ENCODE results near the gene METRN.
A peak's percentile ranks its signal among the peaks of the same experiment; 100 is the strongest.

Gene METRN

DNA sequence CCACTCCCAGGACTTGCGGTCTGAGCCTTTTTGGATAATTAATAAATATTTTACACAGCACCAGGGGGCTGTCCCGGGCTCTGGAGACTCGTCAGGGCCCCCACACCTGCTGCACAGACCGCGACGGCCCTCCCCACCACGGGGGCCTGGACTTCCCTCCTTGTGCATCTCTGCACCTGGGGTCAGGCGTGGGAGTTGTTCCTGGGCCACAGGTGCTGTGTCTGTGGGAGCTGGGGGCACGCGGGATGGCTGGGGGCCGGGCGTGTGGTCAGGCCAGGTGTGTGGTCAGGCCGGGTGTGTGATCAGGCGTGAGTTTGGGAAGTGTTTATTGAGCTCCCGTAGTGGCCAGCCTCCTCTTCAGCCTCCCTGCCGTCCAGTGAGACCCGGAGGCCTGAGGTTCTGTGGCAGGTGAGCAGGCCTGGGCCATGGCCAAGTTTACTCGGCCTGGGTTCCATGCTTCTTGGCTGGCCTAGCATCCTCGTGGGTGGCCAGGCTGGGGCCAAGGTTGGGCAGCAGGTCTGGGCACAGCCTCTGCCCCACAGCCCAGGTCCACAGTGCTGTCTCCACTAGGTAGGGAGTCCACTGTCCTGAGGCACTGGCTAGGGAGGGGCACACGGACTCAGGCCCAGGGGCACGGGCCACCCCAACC, 36.6 kb upstream of the METRN start:
- peaks cover 42% of the 10 kb centered on the region for H3K4me1 ChIP-seq (ENCODE audit: control insufficient read depth, insufficient read depth, low read length, poor library complexity, severe bottlenecking)

GRCh38 chr16:678858-679813, 35.8 kb upstream of the METRN start:
- DNase-seq: peak; percentile 29 to 50 (median 34)
- Histone ChIP-seq H3K27me3 (replicated peaks; ENCODE audit: control insufficient read depth, insufficient read depth, low read length, poor library complexity, severe bottlenecking) (no peaks in the 10 kb centered on the region), H3K4me3 (ENCODE audit: insufficient read depth, low read depth, low read length, poor library complexity, severe bottlenecking) (peak overlapping the region; percentile 49), H3K27ac (ENCODE audit: insufficient read depth, low read length, poor library complexity, severe bottlenecking) (peak overlapping the region; percentile 53), H3K4me1 (ENCODE audit: control insufficient read depth, insufficient read depth, low read length, poor library complexity, severe bottlenecking) (peaks cover 47% of the 10 kb centered on the region), H3K9me3 (ENCODE audit: control insufficient read depth, low read length) (no peaks in the 10 kb centered on the region), H3K36me3 (ENCODE audit: control insufficient read depth, insufficient read depth, low read length) (peaks cover 10% of the 10 kb centered on the region)

More for the DNA sequence above, 36.6 kb upstream of the METRN start:
- peaks cover 16% of the 10 kb centered on the region for H3K36me3 ChIP-seq (ENCODE audit: control insufficient read depth, insufficient read depth, low read length)
- H3K27ac ChIP-seq (ENCODE audit: insufficient read depth, low read length, poor library complexity, severe bottlenecking): no peak overlapping the region
- no peak for DNase-seq
- no peak overlapping the region for H3K4me3 ChIP-seq (ENCODE audit: insufficient read depth, low read depth, low read length, poor library complexity, severe bottlenecking)
- H3K27me3 ChIP-seq (replicated peaks; ENCODE audit: control insufficient read depth, insufficient read depth, low read length, poor library complexity, severe bottlenecking): no peaks in the 10 kb centered on the region
- H3K9me3 ChIP-seq (ENCODE audit: control insufficient read depth, low read length): no peaks in the 10 kb centered on the region

DNA sequence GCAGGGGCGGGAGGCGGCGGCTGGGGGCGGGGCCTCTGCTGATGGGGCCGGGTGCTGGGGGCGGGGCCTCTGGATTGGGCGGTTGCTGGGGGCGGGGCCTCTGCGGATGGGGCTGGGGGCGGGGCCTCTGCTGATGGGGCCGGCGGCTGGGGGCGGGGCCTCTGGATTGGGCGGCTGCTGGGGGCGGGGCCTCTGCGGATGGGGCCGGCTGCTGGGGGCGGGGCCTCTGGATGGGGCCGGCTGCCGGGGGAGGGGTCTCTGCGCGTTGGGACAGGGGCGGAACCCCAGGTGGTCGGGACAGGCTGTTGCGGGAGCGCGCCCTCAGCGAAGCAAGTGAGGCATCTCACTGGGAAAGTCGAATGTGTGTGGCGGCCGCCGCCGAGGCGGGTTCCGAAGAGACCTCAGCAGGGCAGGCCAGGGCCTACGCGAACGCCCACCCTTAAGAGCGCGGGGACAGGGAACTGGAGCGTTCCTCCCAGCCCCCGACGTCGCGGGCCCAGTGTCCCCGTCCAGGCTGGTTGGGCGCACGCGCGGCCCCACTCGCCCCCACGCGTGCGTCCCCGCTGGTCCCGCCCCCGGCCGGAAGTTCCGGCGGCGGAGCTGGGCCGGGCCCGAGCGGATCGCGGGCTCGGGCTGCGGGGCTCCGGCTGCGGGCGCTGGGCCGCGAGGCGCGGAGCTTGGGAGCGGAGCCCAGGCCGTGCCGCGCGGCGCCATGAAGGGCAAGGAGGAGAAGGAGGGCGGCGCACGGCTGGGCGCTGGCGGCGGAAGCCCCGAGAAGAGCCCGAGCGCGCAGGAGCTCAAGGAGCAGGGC, 34.9 kb upstream of the METRN start, which contains the start of gene STUB1:
TSS of gene STUB1 (plus strand) at position 597 of the 811 bp plus-strand sequence. CDS start at position 713, 116 bp downstream.
- peak within 1 kb of the TSS; percentile 67 for H3K27ac ChIP-seq (ENCODE audit: insufficient read depth, low read length, poor library complexity, severe bottlenecking)
- H3K4me1 ChIP-seq (ENCODE audit: control insufficient read depth, insufficient read depth, low read length, poor library complexity, severe bottlenecking): peaks cover 52% of the 10 kb centered on the region
- peaks cover 10% of the 10 kb centered on the region for H3K36me3 ChIP-seq (ENCODE audit: control insufficient read depth, insufficient read depth, low read length)
- peak within 1 kb of the TSS; percentile 65 for H3K4me3 ChIP-seq (ENCODE audit: insufficient read depth, low read depth, low read length, poor library complexity, severe bottlenecking)
- no peaks in the 10 kb centered on the region for H3K27me3 ChIP-seq (replicated peaks; ENCODE audit: control insufficient read depth, insufficient read depth, low read length, poor library complexity, severe bottlenecking)
- DNase-seq: peak; percentile 78 to 84 (median 83)
- no peaks in the 10 kb centered on the region for H3K9me3 ChIP-seq (ENCODE audit: control insufficient read depth, low read length)

DNA sequence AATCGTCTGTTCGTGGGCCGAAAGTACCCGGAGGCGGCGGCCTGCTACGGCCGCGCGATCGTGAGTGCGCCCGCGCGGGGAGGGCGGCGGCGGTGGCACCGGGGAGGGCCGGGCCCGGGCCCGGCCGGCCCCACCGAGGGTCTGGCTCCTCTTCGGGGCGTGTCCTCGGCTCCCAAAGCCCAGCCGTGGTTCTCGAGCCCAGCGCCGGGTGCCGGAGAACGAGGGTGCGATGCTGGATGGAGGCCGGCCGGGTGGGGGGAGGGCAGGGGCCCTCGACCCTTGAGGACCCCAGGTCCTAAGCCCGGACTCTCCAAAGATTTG, 34.3 kb upstream of the METRN start:
- Histone ChIP-seq H3K27me3 (replicated peaks; ENCODE audit: control insufficient read depth, insufficient read depth, low read length, poor library complexity, severe bottlenecking) (no peaks in the 10 kb centered on the region), H3K36me3 (ENCODE audit: control insufficient read depth, insufficient read depth, low read length) (peaks cover 10% of the 10 kb centered on the region), H3K4me3 (ENCODE audit: insufficient read depth, low read depth, low read length, poor library complexity, severe bottlenecking) (peak overlapping the region; percentile 65), H3K27ac (ENCODE audit: insufficient read depth, low read length, poor library complexity, severe bottlenecking) (peak overlapping the region; percentile 67), H3K4me1 (ENCODE audit: control insufficient read depth, insufficient read depth, low read length, poor library complexity, severe bottlenecking) (peaks cover 54% of the 10 kb centered on the region), H3K9me3 (ENCODE audit: control insufficient read depth, low read length) (no peaks in the 10 kb centered on the region)
- no peak for DNase-seq

GRCh38 chr16:680967-681745, 33.8 kb upstream of the METRN start:
- H3K27ac ChIP-seq (ENCODE audit: insufficient read depth, low read length, poor library complexity, severe bottlenecking): peak overlapping the region; percentile 67
- H3K4me3 ChIP-seq (ENCODE audit: insufficient read depth, low read depth, low read length, poor library complexity, severe bottlenecking): peak overlapping the region; percentile 65
- peaks cover 12% of the 10 kb centered on the region for H3K36me3 ChIP-seq (ENCODE audit: control insufficient read depth, insufficient read depth, low read length)
- no peaks in the 10 kb centered on the region for H3K27me3 ChIP-seq (replicated peaks; ENCODE audit: control insufficient read depth, insufficient read depth, low read length, poor library complexity, severe bottlenecking)
- H3K9me3 ChIP-seq (ENCODE audit: control insufficient read depth, low read length): no peaks in the 10 kb centered on the region
- DNase-seq: no peak
- H3K4me1 ChIP-seq (ENCODE audit: control insufficient read depth, insufficient read depth, low read length, poor library complexity, severe bottlenecking): peaks cover 53% of the 10 kb centered on the region

DNA sequence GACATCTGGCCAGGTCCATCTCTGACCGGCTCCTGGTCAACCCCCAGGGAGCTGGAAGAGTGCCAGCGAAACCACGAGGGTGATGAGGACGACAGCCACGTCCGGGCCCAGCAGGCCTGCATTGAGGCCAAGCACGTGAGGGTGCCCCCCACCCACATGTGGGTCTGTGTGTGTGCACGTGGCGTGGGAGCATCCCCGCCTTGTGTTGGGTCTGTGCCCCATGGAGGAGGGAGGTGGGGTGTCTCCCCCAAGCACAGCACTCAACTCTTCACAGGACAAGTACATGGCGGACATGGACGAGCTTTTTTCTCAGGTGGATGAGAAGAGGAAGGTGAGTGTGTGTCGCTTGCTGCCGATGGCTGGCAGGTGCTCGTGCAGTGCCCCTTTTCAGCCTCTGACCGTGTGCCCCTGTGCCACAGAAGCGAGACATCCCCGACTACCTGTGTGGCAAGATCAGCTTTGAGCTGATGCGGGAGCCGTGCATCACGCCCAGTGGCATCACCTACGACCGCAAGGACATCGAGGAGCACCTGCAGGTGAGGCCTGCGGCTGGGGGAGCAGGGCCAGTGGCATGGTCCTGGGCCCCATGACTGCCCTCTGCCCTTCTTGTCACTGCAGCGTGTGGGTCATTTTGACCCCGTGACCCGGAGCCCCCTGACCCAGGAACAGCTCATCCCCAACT, 33.0 kb upstream of the METRN start:
- Histone ChIP-seq H3K27ac (ENCODE audit: insufficient read depth, low read length, poor library complexity, severe bottlenecking) (no peak overlapping the region), H3K4me1 (ENCODE audit: control insufficient read depth, insufficient read depth, low read length, poor library complexity, severe bottlenecking) (peaks cover 47% of the 10 kb centered on the region), H3K4me3 (ENCODE audit: insufficient read depth, low read depth, low read length, poor library complexity, severe bottlenecking) (no peak overlapping the region), H3K27me3 (replicated peaks; ENCODE audit: control insufficient read depth, insufficient read depth, low read length, poor library complexity, severe bottlenecking) (no peaks in the 10 kb centered on the region), H3K9me3 (ENCODE audit: control insufficient read depth, low read length) (no peaks in the 10 kb centered on the region), H3K36me3 (ENCODE audit: control insufficient read depth, insufficient read depth, low read length) (peaks cover 19% of the 10 kb centered on the region)
- DNase-seq: no peak

DNA sequence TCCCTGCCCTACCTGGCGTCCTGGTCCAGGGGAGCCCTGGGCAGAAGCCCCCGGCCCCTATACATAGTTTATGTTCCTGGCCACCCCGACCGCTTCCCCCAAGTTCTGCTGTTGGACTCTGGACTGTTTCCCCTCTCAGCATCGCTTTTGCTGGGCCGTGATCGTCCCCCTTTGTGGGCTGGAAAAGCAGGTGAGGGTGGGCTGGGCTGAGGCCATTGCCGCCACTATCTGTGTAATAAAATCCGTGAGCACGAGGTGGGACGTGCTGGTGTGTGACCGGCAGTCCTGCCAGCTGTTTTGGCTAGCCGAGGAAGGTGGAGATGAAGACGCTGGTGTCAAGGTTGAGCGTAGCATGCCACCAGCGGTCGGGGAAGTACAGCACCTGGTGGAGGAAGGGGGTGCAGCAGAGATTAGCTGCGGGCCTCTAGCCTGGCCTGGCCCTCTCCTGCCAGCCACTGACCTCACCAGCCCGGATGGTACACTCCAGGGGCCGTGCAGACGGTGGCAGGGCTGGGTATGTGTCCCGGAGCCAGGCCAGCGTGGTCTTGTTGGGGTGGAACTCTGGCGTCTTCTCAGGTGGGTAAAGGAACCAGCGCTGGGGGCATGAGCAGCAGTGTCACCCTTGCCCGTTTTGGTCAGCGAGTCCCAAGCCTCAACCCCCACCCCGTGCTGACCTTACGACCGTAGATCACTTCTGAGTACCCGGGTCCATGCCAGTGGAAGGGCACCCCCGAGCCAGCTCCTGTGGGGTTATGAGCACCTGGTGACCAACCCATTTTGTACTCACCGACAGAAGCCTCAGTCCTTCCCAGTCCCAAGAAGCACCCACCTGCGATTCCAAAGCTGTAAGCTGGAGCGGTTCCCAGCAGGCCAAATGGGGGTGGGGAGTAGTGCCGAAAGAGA, 32.2 kb upstream of the METRN start:
- no peak overlapping the region for H3K4me3 ChIP-seq (ENCODE audit: insufficient read depth, low read depth, low read length, poor library complexity, severe bottlenecking)
- H3K9me3 ChIP-seq (ENCODE audit: control insufficient read depth, low read length): no peaks in the 10 kb centered on the region
- H3K4me1 ChIP-seq (ENCODE audit: control insufficient read depth, insufficient read depth, low read length, poor library complexity, severe bottlenecking): peaks cover 42% of the 10 kb centered on the region
- no peak for DNase-seq
- no peak overlapping the region for H3K27ac ChIP-seq (ENCODE audit: insufficient read depth, low read length, poor library complexity, severe bottlenecking)
- no peaks in the 10 kb centered on the region for H3K27me3 ChIP-seq (replicated peaks; ENCODE audit: control insufficient read depth, insufficient read depth, low read length, poor library complexity, severe bottlenecking)
- peaks cover 20% of the 10 kb centered on the region for H3K36me3 ChIP-seq (ENCODE audit: control insufficient read depth, insufficient read depth, low read length)

DNA sequence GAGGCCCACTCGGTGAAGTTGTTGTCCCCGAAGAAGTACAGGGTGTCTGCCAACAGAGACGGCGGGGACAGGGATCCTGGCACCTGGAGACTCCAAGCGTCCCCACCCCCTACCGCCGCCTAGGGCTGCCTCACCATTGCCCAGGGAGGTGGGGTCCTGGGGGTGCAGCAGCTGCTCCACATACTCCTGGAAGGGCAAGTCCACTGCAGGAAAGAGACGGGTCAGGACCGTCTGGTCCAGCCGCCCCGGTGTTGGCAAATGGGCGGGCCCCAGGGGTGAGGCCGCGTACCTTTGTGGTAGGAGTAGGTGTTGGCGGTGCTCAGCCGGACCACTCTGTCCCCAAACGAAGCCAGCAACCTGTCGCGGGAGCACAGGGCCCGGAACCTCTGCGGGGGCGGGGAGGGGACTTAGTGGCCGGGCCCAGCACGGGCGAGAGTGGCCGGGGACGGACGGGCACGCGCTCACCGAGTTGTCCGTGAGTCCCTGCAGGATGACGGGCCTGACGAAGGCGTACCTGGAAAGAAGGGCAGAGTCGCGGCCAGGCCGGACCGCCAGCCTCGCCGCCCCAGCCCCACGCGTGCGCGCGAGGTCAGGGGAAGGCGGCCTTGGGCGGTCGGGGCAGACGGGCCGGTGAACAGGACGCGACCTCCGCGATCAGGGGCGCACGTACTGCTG, 31.4 kb upstream of the METRN start:
- H3K9me3 ChIP-seq (ENCODE audit: control insufficient read depth, low read length): no peaks in the 10 kb centered on the region
- H3K4me1 ChIP-seq (ENCODE audit: control insufficient read depth, insufficient read depth, low read length, poor library complexity, severe bottlenecking): peaks cover 42% of the 10 kb centered on the region
- DNase-seq: no peak
- no peaks in the 10 kb centered on the region for H3K27me3 ChIP-seq (replicated peaks; ENCODE audit: control insufficient read depth, insufficient read depth, low read length, poor library complexity, severe bottlenecking)
- H3K27ac ChIP-seq (ENCODE audit: insufficient read depth, low read length, poor library complexity, severe bottlenecking): peak overlapping the region; percentile 75
- H3K4me3 ChIP-seq (ENCODE audit: insufficient read depth, low read depth, low read length, poor library complexity, severe bottlenecking): peak overlapping the region; percentile 52
- H3K36me3 ChIP-seq (ENCODE audit: control insufficient read depth, insufficient read depth, low read length): peaks cover 20% of the 10 kb centered on the region

All from effector memory CD4-positive, alpha-beta T cell (primary cell).